ENCODE results near the gene CEMIP2.

Gene CEMIP2

GRCh38 chr9:71637926-71638325 lies 130.4 kb downstream of the CEMIP2 start:
- H3K9me3 ChIP-seq (ENCODE audit: control insufficient read depth, low read length): no peaks in the 10 kb centered on the region
- H3K9ac ChIP-seq (ENCODE audit: low read length): no peak overlapping the region
- H3K4me1 ChIP-seq (ENCODE audit: control insufficient read depth, insufficient read depth, low read length): no peaks in the 10 kb centered on the region
- no peaks in the 10 kb centered on the region for H3K36me3 ChIP-seq (ENCODE audit: control insufficient read depth, insufficient read depth, low read length, severe bottlenecking)
- no peak overlapping the region for H3K4me3 ChIP-seq (ENCODE audit: low read length)
- no peak for DNase-seq (ENCODE audit: low read depth)
- peaks cover 3% of the 10 kb centered on the region for H3K27me3 ChIP-seq (replicated peaks; ENCODE audit: control insufficient read depth, insufficient read depth, low read length)

GRCh38 chr9:71637375-71637774 lies 130.9 kb downstream of the CEMIP2 start:
- no peaks in the 10 kb centered on the region for H3K36me3 ChIP-seq (ENCODE audit: control insufficient read depth, insufficient read depth, low read length, severe bottlenecking)
- no peak for DNase-seq (ENCODE audit: low read depth)
- no peaks in the 10 kb centered on the region for H3K4me1 ChIP-seq (ENCODE audit: control insufficient read depth, insufficient read depth, low read length)
- H3K4me3 ChIP-seq (ENCODE audit: low read length): no peak overlapping the region
- H3K9ac ChIP-seq (ENCODE audit: low read length): no peak overlapping the region
- peaks cover 3% of the 10 kb centered on the region for H3K27me3 ChIP-seq (replicated peaks; ENCODE audit: control insufficient read depth, insufficient read depth, low read length)
- H3K9me3 ChIP-seq (ENCODE audit: control insufficient read depth, low read length): no peaks in the 10 kb centered on the region

GRCh38 chr9:71636143-71636839 lies 132.0 kb downstream of the CEMIP2 start:
- H3K4me1 ChIP-seq (ENCODE audit: control insufficient read depth, insufficient read depth, low read length): peaks cover 4% of the 10 kb centered on the region
- no peak overlapping the region for H3K9ac ChIP-seq (ENCODE audit: low read length)
- H3K4me3 ChIP-seq (ENCODE audit: low read length): no peak overlapping the region
- H3K9me3 ChIP-seq (ENCODE audit: control insufficient read depth, low read length): no peaks in the 10 kb centered on the region
- H3K27me3 ChIP-seq (replicated peaks; ENCODE audit: control insufficient read depth, insufficient read depth, low read length): peaks cover 3% of the 10 kb centered on the region
- DNase-seq (ENCODE audit: low read depth): no peak
- H3K36me3 ChIP-seq (ENCODE audit: control insufficient read depth, insufficient read depth, low read length, severe bottlenecking): no peaks in the 10 kb centered on the region

- Histone ChIP-seq H3K27me3 (replicated peaks; ENCODE audit: control insufficient read depth, insufficient read depth, low read length) (peaks cover 3% of the 10 kb centered on the region), H3K4me3 (ENCODE audit: low read length) (no peak overlapping the region), H3K4me1 (ENCODE audit: control insufficient read depth, insufficient read depth, low read length) (peaks cover 14% of the 10 kb centered on the region), H3K36me3 (ENCODE audit: control insufficient read depth, insufficient read depth, low read length, severe bottlenecking) (no peaks in the 10 kb centered on the region), H3K9me3 (ENCODE audit: control insufficient read depth, low read length) (no peaks in the 10 kb centered on the region), H3K9ac (ENCODE audit: low read length) (no peak overlapping the region)
- no peak for DNase-seq (ENCODE audit: low read depth)
Measured at GRCh38 chr9:71634752-71635151, 133.6 kb downstream of the CEMIP2 start.
